GM13976 (cell line): ENCODE results near the gene SH3PXD2A.

ENCODE experiments used
- DNase-seq: peaks from one replicate; pipeline ENCODE4 v3.0.0; 2012; ENCODE audit warnings: low spot score
- in situ Hi-C: fragments of 300-500 bp; cut with MboI; formaldehyde crosslinking; loops from one replicate; pipeline ENCODE4 v1.12.0; 2022; ENCODE audit warnings: low sequenced_read_pairs, mixed read lengths, inconsistent platforms; ENCODE audit not compliant: unreplicated experiment
- TF ChIP-seq, protein P1 (sequence below): IDR thresholded peaks from 2 replicates; pipeline ENCODE4 v1.5.1; 2012; ENCODE audit warnings: borderline replicate concordance, mild to moderate bottlenecking; ENCODE audit not compliant: insufficient read depth; ENCODE audit errors: extremely low read depth, missing control alignments, control extremely low read depth

SH3PXD2A gene

DNA sequence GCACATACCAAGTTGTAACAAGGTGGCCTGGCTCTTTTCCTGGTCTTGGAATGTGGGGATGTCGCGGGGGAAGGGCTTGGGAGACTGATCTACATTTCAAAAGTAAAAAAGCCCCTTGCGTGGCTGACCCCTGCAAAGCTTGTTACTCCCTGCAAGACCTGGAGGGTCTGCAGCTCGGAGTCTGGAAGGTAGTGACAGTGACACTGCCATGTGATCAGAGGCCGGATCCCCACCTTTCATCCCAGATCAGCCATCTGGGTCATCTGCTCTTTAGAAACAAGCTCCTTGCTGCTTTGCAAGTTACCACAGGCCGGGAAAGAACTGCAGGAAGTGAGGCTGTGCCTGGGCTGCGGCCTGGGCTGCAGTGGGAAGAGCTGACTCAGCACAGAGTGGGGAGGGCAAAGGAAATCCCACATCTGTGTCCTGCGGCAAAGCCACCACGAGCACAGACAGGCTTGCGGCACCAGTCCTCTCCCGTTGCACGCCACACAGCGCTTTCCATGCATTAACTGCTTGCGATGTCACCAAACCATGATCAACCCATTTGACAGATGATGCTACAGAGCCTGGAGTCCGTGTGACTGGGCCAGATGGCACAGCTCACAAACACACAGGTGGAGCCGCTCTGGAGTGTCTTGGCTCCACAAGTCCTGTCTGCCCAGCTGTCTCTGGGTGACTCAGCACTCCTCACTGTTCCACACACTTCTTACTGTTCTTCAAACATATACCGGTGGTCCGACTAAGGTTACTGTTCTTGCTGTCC lies 97.7 kb downstream of the SH3PXD2A start:
- DNase-seq, result no peak
- in situ Hi-C loops, result no loop called here
- TF ChIP-seq, protein P1, sequence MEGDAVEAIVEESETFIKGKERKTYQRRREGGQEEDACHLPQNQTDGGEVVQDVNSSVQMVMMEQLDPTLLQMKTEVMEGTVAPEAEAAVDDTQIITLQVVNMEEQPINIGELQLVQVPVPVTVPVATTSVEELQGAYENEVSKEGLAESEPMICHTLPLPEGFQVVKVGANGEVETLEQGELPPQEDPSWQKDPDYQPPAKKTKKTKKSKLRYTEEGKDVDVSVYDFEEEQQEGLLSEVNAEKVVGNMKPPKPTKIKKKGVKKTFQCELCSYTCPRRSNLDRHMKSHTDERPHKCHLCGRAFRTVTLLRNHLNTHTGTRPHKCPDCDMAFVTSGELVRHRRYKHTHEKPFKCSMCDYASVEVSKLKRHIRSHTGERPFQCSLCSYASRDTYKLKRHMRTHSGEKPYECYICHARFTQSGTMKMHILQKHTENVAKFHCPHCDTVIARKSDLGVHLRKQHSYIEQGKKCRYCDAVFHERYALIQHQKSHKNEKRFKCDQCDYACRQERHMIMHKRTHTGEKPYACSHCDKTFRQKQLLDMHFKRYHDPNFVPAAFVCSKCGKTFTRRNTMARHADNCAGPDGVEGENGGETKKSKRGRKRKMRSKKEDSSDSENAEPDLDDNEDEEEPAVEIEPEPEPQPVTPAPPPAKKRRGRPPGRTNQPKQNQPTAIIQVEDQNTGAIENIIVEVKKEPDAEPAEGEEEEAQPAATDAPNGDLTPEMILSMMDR, result no peak

DNA sequence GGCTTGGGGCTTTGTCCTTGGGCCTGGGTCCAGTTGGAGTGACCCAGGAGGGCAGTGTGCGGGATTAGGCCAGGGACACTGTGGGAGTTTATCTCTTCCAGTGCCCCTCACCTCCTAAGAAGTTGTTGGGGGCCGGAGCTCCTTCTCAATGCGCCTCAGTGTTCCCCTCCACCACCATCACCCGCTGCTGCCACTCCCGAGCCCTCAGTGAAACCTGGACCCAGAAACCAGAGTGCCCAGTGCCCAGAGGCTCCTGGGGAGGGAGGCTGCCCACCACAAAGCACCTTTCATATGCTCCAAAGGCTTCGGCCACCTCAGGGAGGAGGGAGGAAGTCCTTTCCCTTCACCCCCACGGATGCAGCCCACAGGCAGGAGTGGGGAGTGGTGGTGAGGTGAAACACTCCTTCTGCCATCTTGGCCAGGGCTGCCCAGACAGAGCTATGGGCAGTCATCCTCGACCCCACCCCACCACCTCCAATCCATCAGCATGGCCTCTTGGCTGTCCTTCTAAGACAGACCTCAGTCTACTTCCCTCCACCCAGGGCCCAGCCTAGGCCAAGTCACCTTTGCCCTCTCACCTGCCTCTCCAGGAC lies 99.0 kb downstream of the SH3PXD2A start:
- in situ Hi-C loops, result no loop called here
- TF ChIP-seq, protein P1, result no peak
- DNase-seq, result no peak

DNA sequence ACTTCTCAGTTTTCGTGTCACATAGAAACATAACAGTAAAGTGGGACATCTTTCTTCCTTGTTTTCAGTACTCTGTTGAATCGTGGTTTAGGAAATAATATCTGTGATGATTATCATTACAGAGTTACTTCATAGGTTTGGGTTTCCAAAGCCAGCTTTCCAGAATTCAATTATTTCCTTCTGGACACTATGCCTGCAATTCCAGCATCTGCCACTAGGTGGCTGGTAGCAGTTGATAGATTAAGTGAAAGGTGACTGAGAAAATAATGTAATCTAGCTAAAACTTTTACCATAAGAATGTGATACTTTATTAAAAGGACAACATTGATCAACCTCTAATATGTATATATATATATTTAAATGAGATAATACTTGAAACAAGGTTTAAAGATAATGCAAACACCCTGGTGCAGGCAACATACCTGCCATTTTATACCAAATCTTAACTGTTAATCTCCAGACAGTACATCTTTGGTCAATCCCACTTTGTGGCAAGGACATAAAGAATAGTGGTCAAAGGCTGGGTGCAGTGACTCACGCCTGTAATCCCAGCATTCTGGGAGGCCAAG lies 102.6 kb downstream of the SH3PXD2A start:
- in situ Hi-C loops, result no loop called here
- TF ChIP-seq, protein P1, result peak; percentile 37
- no peak for DNase-seq

DNA sequence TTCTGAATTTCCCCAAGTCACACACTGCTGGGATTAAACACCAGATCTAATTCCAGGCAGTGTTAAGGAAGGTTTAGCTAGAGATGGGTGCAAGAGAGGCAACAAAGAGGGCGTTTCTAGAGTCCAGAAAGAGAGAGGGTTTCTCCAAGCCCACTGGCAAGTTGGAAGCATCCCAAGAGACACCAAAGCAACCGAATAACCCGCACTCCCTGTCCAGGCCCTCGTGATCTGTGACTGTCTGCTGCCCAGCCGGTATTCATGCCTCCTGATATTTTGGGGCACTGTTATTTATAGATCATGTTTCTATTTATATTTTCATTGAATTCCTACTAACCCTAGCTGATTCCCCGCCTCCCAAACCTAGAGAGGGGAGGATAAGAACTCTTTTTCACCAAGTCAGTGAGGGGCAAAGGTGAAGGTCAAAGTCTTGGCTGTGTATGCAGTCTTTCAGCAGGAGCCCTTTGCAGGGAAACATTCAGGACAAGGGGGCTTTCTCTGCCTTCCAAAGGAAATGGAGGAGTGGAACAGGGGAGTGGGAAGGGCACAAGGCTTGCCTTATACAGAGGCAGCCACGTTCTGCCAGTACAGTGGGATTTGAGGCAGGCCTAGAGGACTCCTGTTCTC lies 103.6 kb downstream of the SH3PXD2A start:
- TF ChIP-seq, protein P1, result no peak
- no peak for DNase-seq
- in situ Hi-C loops, result no loop called here

DNA sequence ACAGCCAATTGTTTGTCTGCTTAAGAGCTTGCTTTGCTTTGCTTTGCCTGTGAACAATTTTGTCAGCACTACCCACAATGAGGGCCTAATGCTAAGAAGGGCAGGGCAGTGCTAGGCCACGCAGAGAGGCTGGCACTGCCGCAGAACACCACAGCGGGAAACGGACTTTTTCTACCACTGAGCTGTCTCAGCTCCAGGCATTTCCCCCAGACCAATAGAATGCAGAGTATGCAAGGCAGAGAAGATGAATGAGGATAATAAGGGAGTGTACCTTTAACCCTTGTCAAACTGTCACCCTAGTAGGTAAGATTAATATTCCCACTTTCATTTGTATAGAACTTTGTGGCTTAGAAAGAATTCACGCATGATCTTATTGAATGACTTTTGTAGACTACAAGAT lies 104.5 kb downstream of the SH3PXD2A start:
- TF ChIP-seq, protein P1, result no peak
- in situ Hi-C loops, result no loop called here
- no peak for DNase-seq

DNA sequence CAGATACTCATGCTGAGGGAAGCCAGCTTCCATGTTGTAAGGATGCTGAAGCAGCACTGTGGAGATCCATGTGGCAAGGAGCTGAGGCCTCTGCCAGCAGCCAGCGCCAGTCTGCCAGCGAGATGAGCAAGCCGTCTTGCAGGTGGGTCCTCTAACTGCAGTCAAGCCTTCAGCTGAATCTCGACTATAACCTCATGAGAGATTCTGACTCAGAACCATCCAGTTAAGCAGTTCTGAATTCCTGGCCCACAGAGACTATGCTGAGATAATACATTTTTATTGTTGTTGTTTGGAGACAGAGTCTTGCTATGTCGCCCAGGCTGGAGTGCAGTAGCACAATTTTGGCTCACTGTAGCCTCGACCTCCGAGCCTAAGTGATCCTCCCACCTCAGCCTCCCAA lies 105.6 kb downstream of the SH3PXD2A start:
- in situ Hi-C loops, result no loop called here
- TF ChIP-seq, protein P1, result no peak
- no peak for DNase-seq
